ENCODE measurements around the gene VWA8. TPM values are rescaled to one million over a fixed set of nuclear protein-coding genes. Genes with fewer than 3 reads are reported as not detected.

Gene VWA8
- total RNA-seq, 2 experiments from 2014 or later = 26.3 to 27.5 TPM

DNA sequence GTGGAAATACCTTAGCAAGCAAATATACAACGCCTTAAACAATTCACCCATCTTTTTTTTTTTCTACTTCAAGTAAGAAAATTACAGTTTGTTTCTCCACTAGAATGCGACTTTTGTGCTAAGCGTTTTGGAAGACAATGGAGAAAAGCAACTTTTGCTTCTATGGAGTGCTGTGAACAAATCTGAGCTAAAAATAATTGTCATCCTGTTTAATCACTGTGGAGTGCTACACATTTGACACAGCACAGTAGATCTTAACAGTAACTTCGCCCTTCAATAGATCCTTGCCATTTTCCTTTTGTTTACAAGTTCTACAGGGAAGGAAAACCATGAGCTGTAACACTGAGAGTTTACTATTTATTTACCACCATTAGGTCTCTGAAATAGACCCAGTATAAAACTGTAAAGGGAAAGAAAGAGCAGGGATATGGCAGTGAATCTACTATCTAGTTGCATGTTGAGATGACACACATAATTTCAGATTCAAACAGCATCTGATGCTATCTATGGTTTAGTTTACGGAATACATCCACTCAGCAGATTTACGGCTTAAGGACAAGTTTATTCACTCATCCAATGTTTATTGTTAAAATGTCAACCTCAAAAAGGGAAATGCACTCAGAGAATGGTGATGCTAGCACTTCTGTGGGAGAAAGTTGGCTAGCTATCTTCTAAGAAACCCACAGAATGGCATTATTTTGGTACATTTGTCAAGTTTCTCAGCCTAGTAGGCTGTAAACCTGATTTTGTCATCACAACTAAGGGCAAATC is 175.3 kb downstream of the VWA8 start:
- ATAC-seq = no peak
- no peaks in the 10 kb centered on the region for H3K27me3 Mint-ChIP-seq
- peaks cover 4% of the 10 kb centered on the region for H3K36me3 Mint-ChIP-seq (ENCODE audit: low read depth)
- ChIA-PET POLR2A (no interaction called here), CTCF (interaction anchor here (0.7 kb wide), 1 partner anchor 159 kb away, joined by 3 read pairs; no protein-coding TSS in a partner anchor)
- no peak for DNase-seq
- no peaks in the 10 kb centered on the region for H3K9me3 Mint-ChIP-seq
- intact Hi-C loops (cut with micrococcal nuclease) = no loop called here
- no peak for TF ChIP-seq CTCF (IDR thresholded peaks at IDR 0.05)
- no peak overlapping the region for H3K27ac Mint-ChIP-seq
- H3K4me1 Mint-ChIP-seq (ENCODE audit: low read depth) = no peaks in the 10 kb centered on the region
- H3K4me3 Mint-ChIP-seq = no peak overlapping the region

GRCh38 chr13:41782086-41782485 is 178.8 kb downstream of the VWA8 start:
- Mint-ChIP-seq H3K4me1 (ENCODE audit: low read depth) (no peaks in the 10 kb centered on the region), H3K9me3 (no peaks in the 10 kb centered on the region), H3K36me3 (ENCODE audit: low read depth) (peaks cover 7% of the 10 kb centered on the region), H3K4me3 (no peak overlapping the region), H3K27ac (no peak overlapping the region), H3K27me3 (no peaks in the 10 kb centered on the region)
- ATAC-seq (no peak), DNase-seq (no peak)
- intact Hi-C loops (cut with micrococcal nuclease) = no loop called here
- ChIA-PET CTCF (no interaction called here), POLR2A (no interaction called here)
- TF ChIP-seq CTCF (IDR thresholded peaks at IDR 0.05) = no peak

DNA sequence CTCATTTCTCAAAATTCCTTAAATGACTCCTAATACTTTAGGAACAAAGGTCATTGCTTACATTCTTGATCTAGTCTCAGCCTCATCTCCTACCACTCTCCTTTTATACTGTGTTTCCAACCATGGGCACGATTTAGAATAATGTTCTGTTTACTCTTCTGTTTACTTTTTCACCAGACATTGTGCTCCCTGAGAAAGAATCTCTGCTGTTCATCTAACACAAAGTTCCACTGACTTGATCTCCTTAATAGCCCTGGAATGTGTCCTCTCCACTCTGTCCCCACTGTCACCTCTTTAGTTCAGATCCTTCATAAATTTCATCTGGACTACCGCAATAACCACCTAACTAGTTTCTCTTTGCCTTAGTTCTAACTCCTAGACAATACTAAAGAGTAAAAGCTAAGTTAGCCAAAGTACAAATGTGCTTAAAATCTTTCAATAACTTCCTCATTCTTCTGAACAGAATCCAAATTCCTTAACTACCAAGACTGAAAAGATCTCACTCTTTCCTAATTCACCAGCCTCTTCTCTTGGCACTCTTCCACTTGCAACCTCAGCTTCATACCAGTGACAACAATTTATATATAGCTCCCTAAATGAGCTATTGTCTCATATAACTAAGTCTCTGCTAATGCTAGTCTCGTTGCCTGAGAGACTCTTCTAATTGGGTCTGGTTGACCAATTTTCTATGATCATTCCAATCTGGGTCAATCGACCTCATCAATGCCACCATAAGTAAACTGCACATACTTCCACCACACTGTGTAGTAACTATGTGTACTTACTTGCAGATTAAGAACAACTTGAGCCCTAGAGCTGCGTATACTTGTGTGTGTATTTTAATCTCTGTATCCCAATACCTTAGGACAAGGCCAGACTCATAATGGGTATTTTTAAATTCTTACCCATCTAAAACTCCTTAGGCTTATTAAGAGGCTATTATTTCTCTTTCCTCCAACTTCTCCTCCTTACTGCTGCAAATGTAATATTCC is 179.9 kb downstream of the VWA8 start:
- Mint-ChIP-seq H3K4me1 (ENCODE audit: low read depth) (no peaks in the 10 kb centered on the region), H3K27ac (no peak overlapping the region), H3K27me3 (no peaks in the 10 kb centered on the region), H3K9me3 (no peaks in the 10 kb centered on the region), H3K4me3 (no peak overlapping the region), H3K36me3 (ENCODE audit: low read depth) (peaks cover 6% of the 10 kb centered on the region)
- no peak for DNase-seq
- no peak for ATAC-seq
- intact Hi-C loops (cut with micrococcal nuclease) = no loop called here
- no peak for TF ChIP-seq CTCF (IDR thresholded peaks at IDR 0.05)
- CTCF ChIA-PET = interaction anchor here (1.0 to 1.2 kb wide), 2 partner anchors 19 to 113 kb away, joined by 3 read pairs; no protein-coding TSS in a partner anchor
- POLR2A ChIA-PET = no interaction called here

DNA sequence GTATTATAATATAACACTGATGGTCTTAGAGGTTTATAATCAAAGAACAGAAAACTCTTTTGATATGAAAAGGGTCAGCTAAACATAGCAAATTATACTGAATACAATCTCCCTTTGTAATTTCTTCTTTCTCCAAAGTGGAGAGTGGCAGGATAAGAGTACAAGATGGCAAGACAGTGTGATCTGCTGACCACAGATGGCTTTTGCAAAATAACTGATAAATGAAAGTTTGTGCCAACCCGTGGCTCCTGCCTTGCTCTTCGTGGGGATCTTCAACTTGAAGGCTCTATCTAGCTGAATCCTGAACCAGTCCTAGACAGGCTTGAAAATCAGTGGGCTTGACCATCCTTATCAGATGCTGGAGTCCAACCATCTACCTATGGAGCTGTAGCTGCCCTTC is 185.7 kb downstream of the VWA8 start:
- CTCF ChIA-PET = no interaction called here
- intact Hi-C loops (cut with micrococcal nuclease) = no loop called here
- Mint-ChIP-seq H3K27me3 (no peaks in the 10 kb centered on the region), H3K4me1 (ENCODE audit: low read depth) (no peaks in the 10 kb centered on the region), H3K36me3 (ENCODE audit: low read depth) (peaks cover 14% of the 10 kb centered on the region), H3K27ac (no peak overlapping the region), H3K9me3 (no peaks in the 10 kb centered on the region), H3K4me3 (no peak overlapping the region)
- POLR2A ChIA-PET = no interaction called here
- no peak for DNase-seq
- no peak for TF ChIP-seq CTCF (IDR thresholded peaks at IDR 0.05)
- ATAC-seq = no peak

All from activated CD8-positive, alpha-beta T cell treated with anti-CD3 and anti-CD28 coated beads for 36 hours (primary cell).